Lower leg skin (tissue), 4 donors: ENCODE results near the gene PIGR. TPM values are rescaled to one million over a fixed set of nuclear protein-coding genes. Genes with fewer than 3 reads are reported as not detected.

Experiments
- total RNA-seq, 4 donors: library from RNA; depleted of rRNA; stranded (reverse); fragments of >200 nt; gene quantifications; one replicate each; pipeline ENCODE4 v1.1.0, GENCODE V29; 2016

Gene PIGR
- total RNA-seq, 4 donors from 2014 or later = 0.55 to 4.7 (median 2.0) TPM; not detected in 1

Other genes starting within 250 kb of the PIGR start
- gene IL19, start 175.7 kb downstream of the PIGR start, total RNA-seq = not detected
- gene IL10, start 174.0 kb downstream of the PIGR start, total RNA-seq = under 1 TPM in 2 of 4 donors, not detected in 2; 0.32 to 0.72 TPM
- not detected for gene IL20, start 80.8 kb downstream of the PIGR start, total RNA-seq
- not detected for gene IL24, start 49.0 kb downstream of the PIGR start, total RNA-seq
- 1 to 10 TPM in 2 of 4 donors, under 1 TPM in 1, not detected in 1; 0.34 to 1.4 (median 1.3) TPM for gene FCMR, start 24.5 kb downstream of the PIGR start, total RNA-seq
- not detected for gene FCAMR, start 24.0 kb upstream of the PIGR start, total RNA-seq
- 100 to 1,000 TPM in 2 of 4 donors, 10 to 100 TPM in 2; 81.5 to 137 (median 110) TPM for gene C1orf116, start 86.3 kb upstream of the PIGR start, total RNA-seq
- 10 to 100 TPM; 47.5 to 91.8 (median 65.5) TPM for gene YOD1, start 104.7 kb upstream of the PIGR start, total RNA-seq
- 10 to 100 TPM; 12.6 to 22.6 (median 16.8) TPM for gene PFKFB2, start 106.8 kb upstream of the PIGR start, total RNA-seq
- not detected for gene C4BPB, start 142.4 kb upstream of the PIGR start, total RNA-seq
- gene C4BPA, start 157.8 kb upstream of the PIGR start, total RNA-seq = not detected